Spleen (tissue), 11 donors: ENCODE measurements around the gene LST1. TPM values are rescaled to one million over a fixed set of nuclear protein-coding genes. Genes with fewer than 3 reads are reported as not detected.
A peak's percentile ranks its signal among the peaks of the same experiment; 100 is the strongest.

Experiments used
- DNase-seq: peaks from one replicate; pipeline ENCODE4 v3.0.0-alpha.2; 2020
- H3K27ac ChIP-seq, 8 donors: fragments of 200-600 bp; sonication (generic) in 7 of 8; 1 replicate in 4 of 8; 2 replicates in 4 of 8; pipeline versions ENCODE4 v1.5.0 to v1.8.0; 2016 to 2021; ENCODE audit warnings: inconsistent platforms in 4 of 8, mild to moderate bottlenecking in 4 of 8, moderate library complexity in 1 of 8
- H3K27me3 ChIP-seq, 7 donors: fragments of 200-600 bp; sonication (generic) in 6 of 7; replicated peaks in 1 of 7; 1 replicate in 4 of 7; 2 replicates in 3 of 7; pipeline versions ENCODE4 v1.5.0 to v1.8.0; 2016 to 2021; ENCODE audit warnings: inconsistent platforms in 3 of 7, mild to moderate bottlenecking in 1 of 7
- H3K36me3 ChIP-seq, 6 donors: fragments of 200-600 bp; sonication (generic) in 5 of 6; 1 replicate in 4 of 6; 2 replicates in 2 of 6; pipeline versions ENCODE4 v1.5.0 to v1.8.0; 2016 to 2021; ENCODE audit warnings: inconsistent platforms in 2 of 6
- H3K4me1 ChIP-seq, 6 donors: fragments of 200-600 bp; sonication (generic) in 5 of 6; 1 replicate in 3 of 6; 2 replicates in 3 of 6; pipeline versions ENCODE4 v1.5.0 to v1.8.0; 2016 to 2021; ENCODE audit warnings: inconsistent platforms in 3 of 6
- H3K4me3 ChIP-seq, 8 donors: fragments of 200-600 bp; sonication (generic) in 7 of 8; 1 replicate in 4 of 8; 2 replicates in 4 of 8; pipeline versions ENCODE4 v1.5.0 to v1.8.0; 2016 to 2021; ENCODE audit warnings: inconsistent platforms in 4 of 8, mild to moderate bottlenecking in 4 of 8, moderate library complexity in 2 of 8
- H3K9me3 ChIP-seq, 8 donors: fragments of 200-600 bp; sonication (generic) in 7 of 8; 1 replicate in 4 of 8; 2 replicates in 4 of 8; pipeline versions ENCODE4 v1.5.0 to v1.8.0; 2016 to 2021; ENCODE audit warnings: inconsistent platforms in 4 of 8
- POLR2A ChIP-seq, 3 donors: fragments of 450-650 bp; IDR thresholded peaks; one replicate each; pipeline ENCODE4 v1.5.1; 2017; ENCODE audit warnings: antibody characterized with exemption in 3 of 3, mild to moderate bottlenecking in 1 of 3
- POLR2AphosphoS5 ChIP-seq, 3 donors: sonication (generic); formaldehyde crosslinking; IDR thresholded peaks; one replicate each; pipeline ENCODE4 v1.5.1; 2017; ENCODE audit warnings: antibody characterized with exemption in 3 of 3
- WGBS, 5 donors: extraction: QIAGEN DNeasy Blood & Tissue Kit in 3 of 5; methylation state at CpG; one replicate each; pipeline versions ENCODE4 v1.1.5 to v1.1.7; 2013 to 2018; 5-methylcytosine and 5-hydroxymethylcytosine counted together
- intact Hi-C: fragments of 100-400 bp; cut with DNase I; formaldehyde crosslinking; loops from one replicate; pipeline ENCODE4 v1.15.0; 2023; ENCODE audit warnings: low total_unique reads
- polyA plus RNA-seq, 3 donors: library from polyadenylated mRNA; stranded (reverse); fragments of 200-250 nt; gene quantifications; one replicate each; pipeline ENCODE4 v1.2.1, GENCODE V29; 2013
- total RNA-seq, 7 donors: library from RNA; depleted of rRNA in 3 of 7; stranded (reverse); fragments of >200 nt in 3 of 7; fragmentation: NEBNext Ultra II Directional in 4 of 7; extraction: Animal tissue kit (Norgen Biotek cat#: 25700) in 4 of 7; gene quantifications; one replicate each; pipeline versions ENCODE4 v1.1.0 to v1.2.1, GENCODE V29; 2016 to 2021
- TF ChIP-seq, protein P1 (sequence below), 11 experiments: fragments of 200-600 bp in 7 of 11; fragments of 450-650 bp in 4 of 11; sonication (generic) in 4 of 11; IDR thresholded peaks in 8 of 11; conservative IDR thresholded peaks in 3 of 11; 1 replicate in 7 of 11; 2 replicates in 4 of 11; pipeline versions ENCODE4 v1.4.0 to v1.8.0; 2016 to 2021; ENCODE audit warnings: antibody characterized with exemption in 11 of 11, inconsistent platforms in 4 of 11, mild to moderate bottlenecking in 1 of 11
- donor health status: healthy with polysubstance abuse.
- donor health status: DM: no; HTN: no; CAD: no; lungs with moderate emphysema.
- donor health status: DM: no; HTN: no; CAD: no.
- donor health status: Bipolar disorder and iron deficiency.
- donor health status: healthy.
- donor health status: DM: no; HTN: no; CAD: no.
- donor health status: DM: yes; HTN: yes; CAD: no.

The LST1 gene
- total and polyA plus RNA-seq, 10 donors: 128 to 268 (median 208) TPM

GRCh38 chr6:31582230-31582643, 3.8 kb upstream of the LST1 start, which contains the start of gene LTB:
TSS of gene LTB (minus strand) at chr6:31582424. CDS start at chr6:31582417, 7 bp downstream.
- TF ChIP-seq POLR2A (IDR thresholded peaks at IDR 0.05): peak in 1 of 3 donors; percentile 60
- peak; percentile 78 to 87 (median 81) for TF ChIP-seq POLR2AphosphoS5 (IDR thresholded peaks at IDR 0.05)
- TF ChIP-seq, protein P1, sequence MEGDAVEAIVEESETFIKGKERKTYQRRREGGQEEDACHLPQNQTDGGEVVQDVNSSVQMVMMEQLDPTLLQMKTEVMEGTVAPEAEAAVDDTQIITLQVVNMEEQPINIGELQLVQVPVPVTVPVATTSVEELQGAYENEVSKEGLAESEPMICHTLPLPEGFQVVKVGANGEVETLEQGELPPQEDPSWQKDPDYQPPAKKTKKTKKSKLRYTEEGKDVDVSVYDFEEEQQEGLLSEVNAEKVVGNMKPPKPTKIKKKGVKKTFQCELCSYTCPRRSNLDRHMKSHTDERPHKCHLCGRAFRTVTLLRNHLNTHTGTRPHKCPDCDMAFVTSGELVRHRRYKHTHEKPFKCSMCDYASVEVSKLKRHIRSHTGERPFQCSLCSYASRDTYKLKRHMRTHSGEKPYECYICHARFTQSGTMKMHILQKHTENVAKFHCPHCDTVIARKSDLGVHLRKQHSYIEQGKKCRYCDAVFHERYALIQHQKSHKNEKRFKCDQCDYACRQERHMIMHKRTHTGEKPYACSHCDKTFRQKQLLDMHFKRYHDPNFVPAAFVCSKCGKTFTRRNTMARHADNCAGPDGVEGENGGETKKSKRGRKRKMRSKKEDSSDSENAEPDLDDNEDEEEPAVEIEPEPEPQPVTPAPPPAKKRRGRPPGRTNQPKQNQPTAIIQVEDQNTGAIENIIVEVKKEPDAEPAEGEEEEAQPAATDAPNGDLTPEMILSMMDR (IDR thresholded peaks at IDR 0.05 in 8 of 11, conservative IDR thresholded peaks at IDR 0.05 in 3 of 11): no peak
- Histone ChIP-seq H3K4me1 (peaks cover 62 to 94% (median 92%) of the 10 kb centered on the region in 6 donors), H3K27me3 (no peaks in the 10 kb centered on the region), H3K9me3 (no peaks in the 10 kb centered on the region), H3K36me3 (peaks cover 0 to 15% (median 1%) of the 10 kb centered on the region in 6 donors), H3K4me3 (peak within 1 kb of the TSS; percentile 61 to 97 (median 82)), H3K27ac (peak within 1 kb of the TSS; percentile 66 to 98 (median 96))
- WGBS, 5 donors: 8 to 40% (median 21%) methylated on average over 1 to 3 of the region's 3 CpGs
- peak; percentile 94 for DNase-seq
- intact Hi-C loops: no loop called here

DNA sequence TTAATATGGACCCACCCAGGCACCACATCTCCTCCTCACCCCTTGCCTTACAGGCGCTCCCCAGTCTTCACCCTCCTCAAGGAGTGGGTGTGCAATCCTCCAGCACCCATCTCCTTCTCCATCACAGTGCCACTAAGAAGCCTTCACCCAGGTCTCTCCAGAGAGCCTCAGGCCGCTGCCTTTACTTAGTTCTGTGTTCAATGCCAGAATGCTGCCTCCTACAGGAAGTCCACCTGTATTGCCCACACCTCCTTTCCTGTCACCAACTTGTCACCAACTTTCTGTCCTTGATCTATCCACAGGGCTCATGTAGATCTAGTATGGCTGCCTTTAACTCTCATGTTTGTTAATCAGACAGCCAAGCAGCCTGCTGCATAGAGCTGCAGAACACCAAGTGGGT, 586 bp upstream of the LST1 start:
- H3K4me1 ChIP-seq: peaks cover 55 to 94% (median 89%) of the 10 kb centered on the region in 6 donors
- intact Hi-C loops: no loop called here

DNA sequence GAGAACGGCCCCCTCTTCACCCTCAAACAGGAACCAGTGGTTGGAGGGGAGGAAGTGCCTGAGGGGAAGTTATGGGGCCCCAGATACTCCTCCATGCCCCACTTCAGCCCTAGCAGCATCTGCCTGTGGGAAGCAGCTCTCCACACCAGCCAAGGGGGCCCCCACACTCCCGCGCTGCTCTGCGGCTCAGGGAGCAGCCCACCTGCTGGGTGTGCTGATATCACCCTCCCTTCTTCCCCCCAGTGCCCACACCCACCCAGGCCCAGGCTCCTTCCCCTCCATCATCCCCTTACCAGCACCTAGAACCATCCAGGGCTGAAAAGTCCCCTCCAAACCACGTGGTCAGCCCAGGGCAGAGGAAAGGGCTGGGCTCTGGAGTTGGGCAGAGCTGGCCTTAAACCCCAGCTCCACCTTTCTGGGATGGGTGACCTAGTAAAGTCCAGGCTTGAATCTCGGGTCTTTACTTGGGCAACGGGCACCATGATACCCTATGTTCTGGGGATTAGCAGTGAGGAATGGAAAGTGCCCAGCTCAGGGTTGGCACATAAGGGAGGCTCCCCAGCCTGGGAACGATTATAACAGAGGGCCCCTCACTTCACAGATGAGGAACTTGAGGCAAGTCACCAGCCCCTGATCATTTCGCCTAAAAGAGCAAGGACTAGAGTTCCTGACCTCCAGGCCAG, 663 bp downstream of the LST1 start:
- H3K9me3 ChIP-seq: no peaks in the 10 kb centered on the region
- peaks cover 0 to 24% (median 2%) of the 10 kb centered on the region in 6 donors for H3K36me3 ChIP-seq
- DNase-seq: peak; percentile 91
- H3K27me3 ChIP-seq: no peaks in the 10 kb centered on the region
- H3K4me3 ChIP-seq: peak overlapping the region in 7 of 8 donors; percentile 23 to 64 (median 38)
- H3K27ac ChIP-seq: peak overlapping the region; percentile 82 to 98 (median 96)
- H3K4me1 ChIP-seq: peaks cover 55 to 100% (median 87%) of the 10 kb centered on the region in 6 donors
- WGBS, 5 donors: 23 to 42% (median 30%) methylated on average over 8 to 9 of the region's 9 CpGs
- no peak for TF ChIP-seq POLR2A (IDR thresholded peaks at IDR 0.05)
- TF ChIP-seq POLR2AphosphoS5 (IDR thresholded peaks at IDR 0.05): peak; percentile 29 to 81 (median 69)
- intact Hi-C loops: no loop called here

More for the DNA sequence above, 586 bp upstream of the LST1 start:
- H3K27me3 ChIP-seq: no peaks in the 10 kb centered on the region
- H3K36me3 ChIP-seq: peaks cover 0 to 20% (median 2%) of the 10 kb centered on the region in 6 donors
- TF ChIP-seq POLR2AphosphoS5 (IDR thresholded peaks at IDR 0.05): no peak
- TF ChIP-seq, protein P1 (IDR thresholded peaks at IDR 0.05 in 8 of 11, conservative IDR thresholded peaks at IDR 0.05 in 3 of 11): peak in 7 of 11 experiments; percentile 33 to 68 (median 54)
- peak; percentile 83 for DNase-seq
- H3K4me3 ChIP-seq: peak overlapping the region in 2 of 8 donors; percentile 33 to 64
- WGBS, 5 donors: 54 to 67% (median 65%) methylated on average over 2 of the region's 2 CpGs
- peak overlapping the region; percentile 82 to 98 (median 96) for H3K27ac ChIP-seq
- H3K9me3 ChIP-seq: no peaks in the 10 kb centered on the region

- H3K27ac ChIP-seq: peak overlapping the region; percentile 82 to 98 (median 96)
- H3K4me3 ChIP-seq: peak overlapping the region in 7 of 8 donors; percentile 23 to 64 (median 38)
- intact Hi-C loops: no loop called here
- WGBS, 5 donors: 44 to 49% (median 46%) methylated on average over 12 of the region's 12 CpGs
- H3K4me1 ChIP-seq: peaks cover 51 to 100% (median 86%) of the 10 kb centered on the region in 6 donors
- TF ChIP-seq, protein P1 (IDR thresholded peaks at IDR 0.05 in 8 of 11, conservative IDR thresholded peaks at IDR 0.05 in 3 of 11): no peak
- no peak for TF ChIP-seq POLR2A (IDR thresholded peaks at IDR 0.05)
- TF ChIP-seq POLR2AphosphoS5 (IDR thresholded peaks at IDR 0.05): no peak
- no peak for DNase-seq
- peaks cover 0 to 24% (median 2%) of the 10 kb centered on the region in 6 donors for H3K36me3 ChIP-seq
- H3K27me3 ChIP-seq: no peaks in the 10 kb centered on the region
- H3K9me3 ChIP-seq: no peaks in the 10 kb centered on the region
Measured at GRCh38 chr6:31587791-31588777, 2.0 kb downstream of the LST1 start.
